Naive thymus-derived CD4-positive, alpha-beta T cell (primary cell): Measurements from ENCODE around the gene FLNC. TPM values are rescaled to one million over a fixed set of nuclear protein-coding genes. Genes with fewer than 3 reads are reported as not detected.
A peak's percentile ranks its signal among the peaks of the same experiment; 100 is the strongest.

ENCODE experiments used
- ATAC-seq: fragments of 150-1000 bp; cut with Tn5 transposase; 2 replicates; pipeline ENCODE4 v1.10.0; 2021; ENCODE audit warnings: mild to moderate bottlenecking, moderate library complexity
- CTCF ChIA-PET: fragments of 350-600 bp; sonication (Branson Sonifier 250); formaldehyde crosslinking; loops from one replicate; lab custom pipeline; 2021; ENCODE audit warnings: antibody characterized with exemption; lab: Charles Lee
- POLR2A ChIA-PET: fragments of 350-600 bp; sonication (Branson Sonifier 250); formaldehyde crosslinking; loops from one replicate; lab custom pipeline; 2021; ENCODE audit warnings: antibody characterized with exemption, inconsistent platforms; lab: Charles Lee
- DNase-seq, 9 donors: peaks; one replicate each; pipeline versions ENCODE4 v3.0.0 to v3.0.0-alpha.2; 2020 to 2022; ENCODE audit warnings: mixed read lengths in 1 of 9
- H3K27ac ChIP-seq: one replicate; pipeline ENCODE4 v1.7.0; 2013; ENCODE audit warnings: mild to moderate bottlenecking, low read depth, low read length, moderate library complexity
- H3K27me3 ChIP-seq, 2 donors: one replicate each; pipeline ENCODE4 v1.7.0; 2013; ENCODE audit warnings: low read length in 2 of 2, mild to moderate bottlenecking in 2 of 2, moderate library complexity in 2 of 2; ENCODE audit not compliant: control insufficient read depth in 2 of 2, insufficient read depth in 2 of 2
- H3K36me3 ChIP-seq, 3 experiments: 1 replicate in 2 of 3; 2 replicates in 1 of 3; pipeline ENCODE4 v1.7.0; 2013; ENCODE audit warnings: low read length in 3 of 3, mild to moderate bottlenecking in 3 of 3, moderate library complexity in 1 of 3; ENCODE audit not compliant: insufficient read depth in 3 of 3, control insufficient read depth in 2 of 3
- H3K4me1 ChIP-seq, 2 donors: one replicate each; pipeline ENCODE4 v1.7.0; 2013; ENCODE audit warnings: low read length in 2 of 2, mild to moderate bottlenecking in 2 of 2, moderate library complexity in 1 of 2; ENCODE audit not compliant: control insufficient read depth in 2 of 2, insufficient read depth in 2 of 2
- H3K4me3 ChIP-seq: 2 replicates; pipeline ENCODE4 v1.7.0; 2013; ENCODE audit warnings: mild to moderate bottlenecking, low read length
- H3K9me3 ChIP-seq, 3 experiments: 1 replicate in 2 of 3; 2 replicates in 1 of 3; pipeline ENCODE4 v1.7.0; 2013; ENCODE audit warnings: low read length in 3 of 3; ENCODE audit not compliant: control insufficient read depth in 2 of 3
- H3K27ac Mint-ChIP-seq, 9 donors: one replicate each; pipeline ENCODE4 v1.8.0; 2020 to 2022; ENCODE audit warnings: mixed read lengths in 9 of 9, mild to moderate bottlenecking in 8 of 9, moderate library complexity in 5 of 9, inconsistent platforms in 2 of 9
- H3K27me3 Mint-ChIP-seq, 5 donors: one replicate each; pipeline ENCODE4 v1.8.0; 2021 to 2022; ENCODE audit warnings: mixed read lengths in 5 of 5, mild to moderate bottlenecking in 1 of 5
- H3K36me3 Mint-ChIP-seq, 5 donors: one replicate each; pipeline ENCODE4 v1.8.0; 2020 to 2022; ENCODE audit warnings: mixed read lengths in 5 of 5, mild to moderate bottlenecking in 3 of 5, inconsistent platforms in 1 of 5
- H3K4me1 Mint-ChIP-seq, 7 donors: one replicate each; pipeline ENCODE4 v1.8.0; 2020 to 2022; ENCODE audit warnings: mixed read lengths in 7 of 7, mild to moderate bottlenecking in 3 of 7, inconsistent platforms in 1 of 7
- H3K4me3 Mint-ChIP-seq, 10 donors: one replicate each; pipeline ENCODE4 v1.8.0; 2020 to 2022; ENCODE audit warnings: mild to moderate bottlenecking in 10 of 10, mixed read lengths in 10 of 10, moderate library complexity in 6 of 10, inconsistent platforms in 2 of 10
- H3K9me3 Mint-ChIP-seq, 11 donors: one replicate each; pipeline ENCODE4 v1.8.0; 2020 to 2022; ENCODE audit warnings: mixed read lengths in 11 of 11, mild to moderate bottlenecking in 4 of 11, inconsistent platforms in 1 of 11, moderate library complexity in 1 of 11
- intact Hi-C, 2 donors: fragments of 100-400 bp; cut with micrococcal nuclease; formaldehyde crosslinking; loops; one replicate each; pipeline ENCODE4 v1.15.1; 2023
- polyA plus RNA-seq, 2 donors: library from polyadenylated mRNA; unstranded; fragments of 300-500 nt; fragmentation: Illumina TruSeq; gene quantifications; one replicate each; pipeline ENCODE4 v1.2.3, GENCODE V29; 2021
- total RNA-seq, 6 experiments: library from RNA in 5 of 6; stranded (reverse) in 5 of 6; gene quantifications; 1 replicate in 5 of 6; 2 replicates in 1 of 6; pipeline ENCODE4 v1.2.3 and lab custom pipeline; 2021 to 2026

FLNC gene
- total and polyA plus RNA-seq, 7 experiments from 2014 or later: 0.05 to 0.19 TPM; not detected in 5

GRCh38 chr7:128903621-128904361, 73.6 kb downstream of the FLNC start:
- Mint-ChIP-seq H3K27ac (peak overlapping the region in 2 of 9 donors; percentile 26 to 27), H3K4me1 (peaks cover 0 to 8% (median 0%) of the 10 kb centered on the region in 7 donors), H3K27me3 (peaks cover 17 to 37% (median 23%) of the 10 kb centered on the region in 5 donors), H3K9me3 (peaks cover 0 to 5% (median 0%) of the 10 kb centered on the region in 11 donors), H3K4me3 (no peak overlapping the region), H3K36me3 (no peaks in the 10 kb centered on the region)
- Histone ChIP-seq H3K36me3 (no peaks in the 10 kb centered on the region), H3K27me3 (no peaks in the 10 kb centered on the region), H3K4me3 (no peak overlapping the region), H3K4me1 (no peaks in the 10 kb centered on the region), H3K9me3 (no peaks in the 10 kb centered on the region), H3K27ac (no peak overlapping the region)
- no peak for ATAC-seq
- POLR2A ChIA-PET: interaction anchor here (0.6 kb wide), 1 partner anchor 70 kb away, joined by 3 read pairs; no protein-coding TSS in a partner anchor
- intact Hi-C loops: loop anchor here (1.0 to 5.0 kb wide), 3 partner anchors 43 to 188 kb away; no protein-coding TSS in a partner anchor
- CTCF ChIA-PET: interaction anchor here (1.2 kb wide), 1 partner anchor 188 kb away, joined by 7 read pairs; no protein-coding TSS in a partner anchor
- no peak for DNase-seq

- ChIA-PET CTCF (interaction anchor here (1.2 kb wide), 1 partner anchor 187 kb away, joined by 7 read pairs; no protein-coding TSS in a partner anchor), POLR2A (no interaction called here)
- H3K9me3 ChIP-seq: no peaks in the 10 kb centered on the region
- no peaks in the 10 kb centered on the region for H3K4me1 ChIP-seq
- H3K27me3 ChIP-seq: no peaks in the 10 kb centered on the region
- H3K4me3 ChIP-seq: no peak overlapping the region
- no peak overlapping the region for H3K4me3 Mint-ChIP-seq
- intact Hi-C loops: loop anchor here (1.0 to 5.0 kb wide), 3 partner anchors 42 to 187 kb away; no protein-coding TSS in a partner anchor
- H3K4me1 Mint-ChIP-seq: peaks cover 0 to 8% (median 0%) of the 10 kb centered on the region in 7 donors
- DNase-seq (peak in 7 of 9 donors; percentile 33 to 68 (median 57)), ATAC-seq (peak; percentile 86)
- no peak overlapping the region for H3K27ac ChIP-seq
- peak overlapping the region in 1 of 9 donors; percentile 41 for H3K27ac Mint-ChIP-seq
- H3K27me3 Mint-ChIP-seq: peaks cover 25 to 45% (median 30%) of the 10 kb centered on the region in 5 donors
- no peaks in the 10 kb centered on the region for H3K36me3 Mint-ChIP-seq
- H3K36me3 ChIP-seq: no peaks in the 10 kb centered on the region
- H3K9me3 Mint-ChIP-seq: peaks cover 0 to 5% (median 0%) of the 10 kb centered on the region in 11 donors
These were observed 74.4 kb downstream of the FLNC start for GRCh38 chr7:128904381-128905197.

- no peak for DNase-seq
- Mint-ChIP-seq H3K27ac (peak overlapping the region in 2 of 9 donors; percentile 9 to 81), H3K4me3 (no peak overlapping the region), H3K36me3 (no peaks in the 10 kb centered on the region), H3K27me3 (peaks cover 37 to 58% (median 40%) of the 10 kb centered on the region in 5 donors), H3K9me3 (no peaks in the 10 kb centered on the region), H3K4me1 (peaks cover 0 to 8% (median 0%) of the 10 kb centered on the region in 7 donors)
- CTCF ChIA-PET: interaction anchor here (1.2 kb wide), 1 partner anchor 185 kb away, joined by 7 read pairs; no protein-coding TSS in a partner anchor
- intact Hi-C loops: no loop called here
- POLR2A ChIA-PET: no interaction called here
- Histone ChIP-seq H3K4me1 (no peaks in the 10 kb centered on the region), H3K27me3 (no peaks in the 10 kb centered on the region), H3K36me3 (no peaks in the 10 kb centered on the region), H3K9me3 (no peaks in the 10 kb centered on the region), H3K4me3 (no peak overlapping the region), H3K27ac (no peak overlapping the region)
- ATAC-seq: no peak
These were observed 76.0 kb downstream of the FLNC start for GRCh38 chr7:128906001-128906765.

- no peak overlapping the region for H3K27ac Mint-ChIP-seq
- no peak for DNase-seq
- H3K9me3 Mint-ChIP-seq: no peaks in the 10 kb centered on the region
- H3K4me1 Mint-ChIP-seq: peaks cover 0 to 8% (median 0%) of the 10 kb centered on the region in 7 donors
- Histone ChIP-seq H3K36me3 (no peaks in the 10 kb centered on the region), H3K9me3 (no peaks in the 10 kb centered on the region), H3K4me3 (no peak overlapping the region), H3K4me1 (no peaks in the 10 kb centered on the region), H3K27me3 (no peaks in the 10 kb centered on the region), H3K27ac (no peak overlapping the region)
- ChIA-PET CTCF (interaction anchor here (1.2 kb wide), 1 partner anchor 184 kb away, joined by 7 read pairs; no protein-coding TSS in a partner anchor), POLR2A (no interaction called here)
- no peak overlapping the region for H3K4me3 Mint-ChIP-seq
- H3K36me3 Mint-ChIP-seq: no peaks in the 10 kb centered on the region
- no peak for ATAC-seq
- intact Hi-C loops: no loop called here
- H3K27me3 Mint-ChIP-seq: peaks cover 36 to 66% (median 42%) of the 10 kb centered on the region in 5 donors
These were observed 76.8 kb downstream of the FLNC start for GRCh38 chr7:128906766-128907559.
